Retina (tissue), 1 donor: ENCODE data around the gene DIPK1A.
"Not testable (repeated sequence)": the region's sequence is repeated elsewhere in the genome, so short reads cannot be mapped to it uniquely, and the experiment has no call there.

Source experiments
- DNase-seq: peaks from one replicate; pipeline ENCODE4 v3.0.0-alpha.2; 2016

The DIPK1A gene

GRCh38 chr1:92913093-92913819, 48.0 kb downstream of the DIPK1A start:
- DNase-seq, result no peak

- no peak for DNase-seq
These were observed 51.2 kb downstream of the DIPK1A start for GRCh38 chr1:92910081-92910480.

- no peak for DNase-seq
These were observed 51.9 kb downstream of the DIPK1A start for GRCh38 chr1:92909321-92909720.

- no peak for DNase-seq
These were observed 53.1 kb downstream of the DIPK1A start for GRCh38 chr1:92907949-92908684.

- no peak for DNase-seq
These were observed 57.5 kb downstream of the DIPK1A start for GRCh38 chr1:92903765-92904164.

DNA sequence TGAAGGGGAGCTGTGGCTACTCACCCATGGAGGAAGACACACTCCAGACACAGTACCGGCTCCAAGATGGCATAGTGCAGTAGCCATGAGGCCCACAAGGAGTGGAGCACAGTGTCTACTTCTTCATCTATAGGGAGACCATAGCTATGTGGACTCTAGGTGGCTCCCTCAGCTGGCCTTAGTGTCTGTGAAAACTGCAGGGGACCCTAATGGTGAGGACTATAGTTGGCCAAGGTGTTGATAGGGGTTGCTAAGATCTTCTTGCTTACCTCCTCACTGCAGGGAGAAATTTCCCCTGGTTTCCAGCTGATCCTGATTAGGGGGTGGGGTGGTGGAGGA, 58.9 kb downstream of the DIPK1A start:
- no peak for DNase-seq

GRCh38 chr1:92901699-92902405, 59.4 kb downstream of the DIPK1A start:
- no peak for DNase-seq

DNA sequence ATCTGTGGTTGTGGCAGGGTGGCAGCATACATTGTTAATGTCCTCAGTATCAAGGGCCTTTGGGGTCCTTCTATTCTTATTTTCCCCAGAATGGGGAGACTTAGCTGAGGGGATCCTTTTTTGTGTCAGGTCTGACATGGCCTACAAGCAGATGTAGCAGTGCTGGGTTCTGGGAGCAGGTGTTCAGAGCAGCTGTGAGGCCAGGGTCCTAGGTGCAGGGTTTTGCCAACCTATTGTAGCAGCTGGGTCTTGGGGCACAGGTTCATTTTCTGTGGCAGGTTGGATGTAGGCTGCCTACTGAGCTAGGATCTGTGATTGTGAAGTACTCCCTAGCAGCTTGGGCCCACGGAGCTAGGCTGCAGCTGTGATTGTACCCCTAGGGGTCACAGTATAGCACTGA, 60.1 kb downstream of the DIPK1A start:
- no peak for DNase-seq

GRCh38 chr1:92900539-92900938, 60.7 kb downstream of the DIPK1A start:
- no peak for DNase-seq

- no peak for DNase-seq
These were observed 61.5 kb downstream of the DIPK1A start for GRCh38 chr1:92899780-92900179.

DNA sequence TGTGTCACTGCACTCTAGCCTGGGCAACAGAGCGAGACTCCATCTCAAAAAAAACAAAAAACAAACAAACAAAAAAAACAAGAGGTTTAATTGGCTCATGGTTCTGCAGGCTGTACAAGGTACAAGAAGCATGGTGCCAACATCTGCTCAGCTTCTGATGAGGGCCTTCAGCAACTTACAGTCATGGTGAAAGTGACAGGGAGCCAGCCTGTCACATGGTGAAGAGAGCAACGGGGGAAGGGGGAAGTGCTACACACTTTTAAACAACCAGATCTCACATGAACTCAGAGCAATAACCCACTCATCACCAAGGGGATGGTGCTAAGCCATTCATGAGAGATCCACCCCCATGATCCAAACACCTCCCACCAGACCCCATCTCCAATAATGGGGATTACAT, 63.2 kb downstream of the DIPK1A start:
- DNase-seq, result not testable (repeated sequence)

DNA sequence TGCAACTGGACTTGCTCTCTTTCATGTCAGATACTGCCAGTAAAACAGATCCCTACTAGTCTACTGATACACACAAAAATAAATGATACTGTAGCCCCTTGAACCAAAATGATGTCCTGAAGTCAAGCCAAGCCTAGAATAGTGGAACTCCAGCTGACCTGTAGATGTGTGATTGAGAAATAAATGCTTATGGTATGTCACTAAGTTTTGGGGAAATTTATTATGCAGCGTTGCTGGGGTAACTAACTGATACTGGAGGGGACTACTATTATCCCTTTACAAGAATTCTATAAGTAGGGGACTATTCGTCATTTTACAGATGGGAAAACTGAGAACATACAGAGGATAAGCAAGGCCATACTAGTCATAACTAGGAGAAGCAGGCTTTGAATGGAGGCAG, 73.8 kb downstream of the DIPK1A start:
- DNase-seq, result no peak

DNA sequence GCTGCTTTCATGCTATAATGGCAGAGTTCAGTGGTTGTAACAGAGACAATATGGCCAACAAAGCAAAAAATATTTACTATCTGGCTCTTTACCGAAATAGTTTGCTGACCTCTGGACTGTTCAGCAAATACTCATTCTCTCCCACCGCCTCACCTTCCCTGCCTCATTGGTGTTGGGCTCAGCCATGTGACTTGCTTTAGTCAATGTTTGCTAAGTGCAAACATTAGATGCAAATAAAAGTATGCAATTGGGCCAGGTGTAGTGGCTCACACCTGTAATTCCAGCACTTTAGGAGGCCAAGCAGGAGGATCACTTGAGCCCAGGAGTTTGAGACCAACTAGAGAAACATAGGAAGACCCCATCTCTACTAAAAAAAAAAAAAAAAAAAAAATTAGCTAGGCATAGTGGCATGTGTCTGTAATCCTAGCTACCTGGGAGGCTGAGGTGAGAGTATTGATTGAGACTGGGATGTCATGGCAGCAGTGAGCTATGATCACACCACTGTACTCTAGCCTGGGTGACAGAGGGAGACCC, 74.3 kb downstream of the DIPK1A start:
- no peak for DNase-seq

GRCh38 chr1:92884195-92884594, 77.1 kb downstream of the DIPK1A start:
- DNase-seq, result no peak

DNA sequence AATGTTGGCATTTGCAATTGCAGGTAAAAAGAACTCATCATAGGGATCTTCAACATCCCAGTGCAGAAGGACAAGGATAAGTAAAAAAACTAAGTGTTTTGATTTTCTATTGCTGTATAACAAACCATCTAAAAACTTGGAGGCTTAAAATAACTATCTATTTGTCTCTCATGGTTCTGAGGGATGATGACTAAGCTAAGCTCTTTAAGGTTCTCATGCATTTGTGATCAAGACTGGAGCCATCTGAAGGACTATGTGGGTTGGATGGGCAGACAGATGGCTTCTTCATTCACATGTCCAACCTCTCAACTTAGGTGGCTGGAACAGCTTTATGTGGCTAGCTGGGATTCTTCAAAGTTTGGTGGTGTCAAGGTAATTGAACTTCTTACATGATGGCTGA, 78.0 kb downstream of the DIPK1A start:
- DNase-seq, result no peak

GRCh38 chr1:92882819-92883218, 78.4 kb downstream of the DIPK1A start:
- no peak for DNase-seq

GRCh38 chr1:92881391-92881790, 79.9 kb downstream of the DIPK1A start:
- DNase-seq, result no peak

- no peak for DNase-seq
These were observed 81.8 kb downstream of the DIPK1A start for GRCh38 chr1:92879316-92879968.

DNA sequence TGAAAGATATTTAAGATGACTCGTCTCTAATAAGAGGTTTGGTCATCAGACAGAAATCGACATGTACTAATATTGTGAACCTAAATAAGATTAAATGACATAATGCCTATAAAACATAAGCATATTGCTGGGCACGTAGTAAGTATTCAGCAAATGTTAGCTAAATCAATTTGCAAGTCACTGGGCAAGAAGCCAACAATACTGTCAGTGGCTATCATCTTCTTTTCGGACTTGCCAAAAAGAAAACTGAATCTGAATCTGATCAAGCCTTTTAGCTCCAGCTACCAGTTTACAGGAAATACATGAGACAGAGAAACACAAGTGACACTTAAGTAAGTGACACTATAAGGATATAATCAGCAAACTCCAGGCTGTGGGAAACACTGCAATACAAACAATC, 83.5 kb downstream of the DIPK1A start:
- no peak for DNase-seq

DNA sequence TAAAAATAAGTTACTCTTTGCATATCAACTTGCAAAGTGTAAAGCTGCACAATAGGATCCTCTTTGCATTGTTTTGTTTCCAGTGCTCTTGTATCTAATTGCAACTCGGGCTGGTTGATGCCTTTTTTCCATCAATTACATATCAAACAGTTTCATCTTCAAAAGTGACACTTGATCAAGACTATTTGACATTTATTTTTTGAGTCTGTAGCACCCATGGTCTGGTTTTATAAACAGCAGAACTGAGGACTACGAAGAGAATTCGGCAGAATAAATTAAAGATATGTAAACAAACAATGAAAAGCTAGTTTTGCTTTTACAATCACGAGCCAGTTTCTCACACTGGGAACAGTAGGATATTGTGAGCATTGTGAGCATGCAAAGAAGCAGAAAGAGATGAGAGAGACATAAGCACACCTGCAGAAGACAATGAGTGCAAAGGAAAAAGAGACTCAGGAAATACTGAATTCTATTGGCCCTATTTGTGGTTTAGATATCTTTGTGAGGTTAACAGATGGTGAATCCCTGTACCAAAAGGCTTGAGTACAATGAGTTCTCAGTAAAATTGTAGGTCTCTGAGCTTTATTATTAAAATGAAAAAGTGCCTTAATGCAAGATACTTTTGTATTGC, 84.1 kb downstream of the DIPK1A start:
- DNase-seq, result no peak

- DNase-seq, result no peak
These were observed 84.9 kb downstream of the DIPK1A start for GRCh38 chr1:92876351-92876750.

- DNase-seq, result no peak
These were observed 86.3 kb downstream of the DIPK1A start for GRCh38 chr1:92874987-92875386.

- no peak for DNase-seq
These were observed 88.5 kb downstream of the DIPK1A start for GRCh38 chr1:92872719-92873118.
